ENCODE measurements around the gene CDC123.
A peak's percentile ranks its signal among the peaks of the same experiment; 100 is the strongest.
"Not testable (repeated sequence)": the region's sequence is repeated elsewhere in the genome, so short reads cannot be mapped to it uniquely, and the experiment has no call there.

The CDC123 gene

GRCh38 chr10:12193193-12193592 lies 2.8 kb upstream of the CDC123 start:
- DNase-seq = peak; percentile 42

- DNase-seq = peak; percentile 64
These were observed 1.2 kb upstream of the CDC123 start for GRCh38 chr10:12194752-12195271.

DNA sequence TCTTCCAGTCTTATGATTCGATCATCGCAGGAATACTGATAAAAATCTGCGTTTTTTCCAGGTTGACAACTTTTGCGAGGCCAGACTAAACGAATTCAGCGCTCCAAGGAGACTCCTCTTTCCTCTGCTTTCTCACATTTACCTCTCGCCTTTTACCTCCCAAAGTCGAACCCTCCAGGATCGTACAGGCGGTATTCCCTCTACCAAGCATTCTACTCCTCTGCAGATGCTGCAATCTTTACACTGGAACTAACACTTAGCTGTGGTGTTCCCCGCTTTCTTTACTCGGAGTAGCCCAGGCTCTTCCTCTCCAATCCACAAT lies 746 bp upstream of the CDC123 start:
- DNase-seq = no peak

DNA sequence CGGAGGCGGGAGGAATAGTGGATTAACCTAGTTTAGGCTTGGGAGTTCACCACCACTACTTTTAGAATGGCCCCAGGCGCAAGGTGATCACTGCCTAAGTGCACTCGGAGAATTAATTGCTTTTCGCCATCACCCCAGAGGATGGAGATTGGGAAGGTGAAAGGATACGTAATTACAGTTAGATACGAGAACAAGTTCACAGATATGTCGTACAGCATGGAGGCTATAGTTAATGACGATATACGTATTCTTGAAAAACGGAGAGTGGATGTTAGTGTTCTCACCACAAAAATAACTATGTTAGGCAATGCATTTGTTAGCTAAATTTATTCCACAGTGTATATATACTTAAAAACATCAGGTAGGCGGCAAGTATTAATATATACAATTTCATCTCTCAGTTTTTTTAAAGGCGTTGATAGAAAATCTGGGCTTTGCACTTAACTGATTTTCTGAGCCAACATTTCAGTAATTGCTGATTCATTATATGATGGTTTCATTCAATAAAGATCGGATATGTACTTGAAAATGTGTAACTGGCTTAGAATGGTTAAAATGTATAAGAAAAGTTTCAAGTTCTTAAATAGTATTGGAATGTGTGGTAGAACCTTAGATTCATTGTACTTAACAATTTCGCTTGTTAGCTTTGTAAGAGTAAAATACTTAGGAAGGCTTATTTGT lies 683 bp downstream of the CDC123 start:
- DNase-seq = no peak

- DNase-seq = peak; percentile 6
These were observed 2.2 kb downstream of the CDC123 start for GRCh38 chr10:12198156-12198555.

- no peak for DNase-seq
These were observed 4.9 kb downstream of the CDC123 start for GRCh38 chr10:12200850-12201249.

- no peak for DNase-seq
These were observed 5.6 kb downstream of the CDC123 start for GRCh38 chr10:12201543-12201942.

DNA sequence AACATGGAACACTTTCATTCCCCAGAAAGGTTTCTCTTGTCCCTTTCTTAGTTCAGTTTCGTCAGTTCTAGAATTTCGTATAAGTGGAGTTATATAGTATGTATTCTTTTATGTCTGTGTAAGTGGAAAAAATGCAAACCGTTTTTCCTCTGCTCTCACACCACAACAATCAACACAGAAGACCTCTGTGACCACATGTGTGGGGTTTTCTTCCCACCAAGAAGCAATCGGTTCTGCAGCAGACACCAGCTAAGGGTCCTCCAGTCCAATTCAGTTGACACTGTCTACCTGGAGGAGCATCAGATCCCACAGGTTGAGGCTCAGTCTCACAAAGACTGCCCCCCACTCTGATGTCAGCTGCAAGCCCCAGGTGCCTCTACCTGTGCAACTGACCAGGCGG lies 6.2 kb downstream of the CDC123 start:
- no peak for DNase-seq

- no peak for DNase-seq
These were observed 9.1 kb downstream of the CDC123 start for GRCh38 chr10:12205082-12205481.

- no peak for DNase-seq
These were observed 11.1 kb downstream of the CDC123 start for GRCh38 chr10:12207114-12207513.

DNA sequence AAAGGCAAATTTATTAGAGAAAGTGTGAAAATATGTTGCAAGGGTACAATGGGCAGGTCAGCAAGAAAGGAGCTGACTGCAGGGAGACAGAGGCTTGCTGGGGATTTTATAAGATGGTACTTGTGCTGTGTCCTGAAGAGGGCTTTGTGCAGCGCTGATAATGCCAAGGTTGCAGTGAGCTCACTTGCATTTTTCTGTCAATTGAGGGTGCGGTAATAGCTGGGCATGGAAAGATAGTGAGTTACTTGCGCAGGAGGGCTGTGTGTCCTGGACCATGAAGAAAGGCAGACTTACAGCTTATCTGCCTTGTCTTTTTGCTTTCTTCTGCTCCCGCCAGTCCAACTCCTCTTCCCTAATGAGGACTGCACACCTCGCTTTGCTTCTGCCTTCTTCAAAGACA lies 12.5 kb downstream of the CDC123 start:
- DNase-seq = no peak

DNA sequence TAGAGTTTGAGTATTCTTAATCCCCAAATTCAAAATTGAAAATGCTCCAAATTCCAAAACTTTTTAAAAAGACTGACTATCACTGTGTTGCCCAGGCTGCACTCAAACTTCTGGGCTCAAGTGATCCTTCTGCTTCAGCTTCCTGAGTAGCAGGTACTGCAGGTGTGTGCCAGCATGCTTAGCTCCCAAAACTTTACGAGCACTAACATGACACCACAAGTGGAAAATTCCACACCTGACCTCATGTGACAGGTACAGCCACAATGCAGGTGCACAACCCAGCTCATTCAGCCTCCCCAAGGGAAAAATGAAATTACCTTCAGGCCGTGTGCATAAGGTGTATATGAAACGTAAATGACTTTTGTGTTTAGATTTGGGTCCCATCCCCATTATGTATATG lies 16.5 kb downstream of the CDC123 start:
- no peak for DNase-seq

DNA sequence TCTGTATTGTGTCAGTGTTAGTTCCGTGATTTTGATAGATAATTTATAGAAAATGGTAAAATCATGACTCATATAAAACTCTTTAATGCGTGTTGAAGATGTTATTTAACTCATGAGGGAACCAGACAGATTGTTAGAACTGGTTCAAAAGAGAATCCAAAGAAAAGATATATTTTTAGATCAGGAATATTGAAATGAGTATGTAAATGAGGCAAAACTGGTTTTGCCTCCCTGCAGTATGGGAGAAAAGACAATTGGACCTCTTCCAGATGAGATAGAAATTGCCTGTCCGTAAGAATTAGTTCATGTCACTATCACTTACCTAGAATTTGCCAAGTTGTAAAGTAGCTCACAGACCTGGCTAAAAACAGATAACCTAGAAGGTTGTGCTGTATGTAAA lies 17.6 kb downstream of the CDC123 start:
- DNase-seq = no peak

DNA sequence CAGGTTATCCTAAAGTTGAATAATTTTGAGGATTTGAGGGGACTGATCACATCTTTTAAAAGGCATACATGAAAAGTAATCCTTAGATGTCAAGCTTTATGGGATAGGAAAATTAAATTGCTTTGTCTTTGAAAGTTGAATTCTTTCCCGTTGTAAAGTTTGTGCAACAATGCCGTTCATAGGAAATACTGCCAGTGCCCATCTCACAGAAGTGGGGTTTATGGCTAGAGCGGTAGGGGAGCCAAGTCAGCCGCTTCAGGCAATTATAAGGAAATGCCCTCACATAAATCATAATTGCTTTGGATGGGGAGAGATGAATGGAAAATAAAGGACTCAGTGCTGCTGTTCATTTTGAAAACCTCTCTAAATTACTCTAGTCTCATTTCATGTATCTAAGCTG lies 18.1 kb downstream of the CDC123 start:
- no peak for DNase-seq

- DNase-seq = peak; percentile 80
These were observed 18.8 kb downstream of the CDC123 start for GRCh38 chr10:12214763-12215218.

- no peak for DNase-seq
These were observed 23.0 kb downstream of the CDC123 start for GRCh38 chr10:12218991-12219390.

- peak; percentile 10 for DNase-seq
These were observed 25.6 kb downstream of the CDC123 start for GRCh38 chr10:12221323-12222298.

DNA sequence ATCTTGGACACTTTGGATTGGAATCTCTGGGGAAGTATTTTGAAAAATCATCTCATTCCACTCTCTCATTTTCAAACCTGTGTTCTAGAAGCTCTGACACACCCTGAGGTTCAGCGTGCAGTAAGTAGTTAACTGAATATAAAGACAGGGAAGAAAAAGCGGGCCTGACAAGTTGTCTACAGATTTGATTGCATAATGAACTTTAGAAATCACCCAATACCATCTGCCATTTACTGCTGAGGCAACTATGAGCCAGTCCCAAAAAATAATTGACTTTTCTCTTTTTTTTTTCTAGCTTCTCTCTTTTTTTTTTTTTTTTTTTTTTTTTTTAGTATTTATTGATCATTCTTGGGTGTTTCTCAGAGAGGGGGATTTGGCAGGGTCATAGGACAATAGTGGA lies 29.5 kb downstream of the CDC123 start:
- no peak for DNase-seq

DNA sequence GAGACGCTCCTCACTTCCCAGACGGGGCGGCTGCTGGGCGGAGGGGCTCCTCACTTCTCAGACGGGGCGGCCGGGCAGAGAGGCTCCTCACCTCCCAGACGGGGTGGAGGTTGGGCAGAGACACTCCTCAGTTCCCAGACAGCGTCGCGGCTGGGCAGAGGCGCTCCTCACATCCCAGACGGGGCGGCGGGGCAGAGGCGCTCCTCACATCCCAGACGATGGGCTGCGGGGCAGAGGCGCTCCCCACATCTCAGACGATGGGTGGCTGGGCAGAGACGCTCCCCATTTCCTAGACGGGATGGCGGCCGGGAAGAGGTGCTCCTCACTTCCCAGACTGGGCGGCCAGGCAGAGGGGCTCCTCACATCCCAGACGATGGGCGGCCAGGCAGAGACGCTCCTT lies 30.4 kb downstream of the CDC123 start:
- DNase-seq = not testable (repeated sequence)

- DNase-seq = no peak
These were observed 32.9 kb downstream of the CDC123 start for GRCh38 chr10:12228851-12229250.

DNA sequence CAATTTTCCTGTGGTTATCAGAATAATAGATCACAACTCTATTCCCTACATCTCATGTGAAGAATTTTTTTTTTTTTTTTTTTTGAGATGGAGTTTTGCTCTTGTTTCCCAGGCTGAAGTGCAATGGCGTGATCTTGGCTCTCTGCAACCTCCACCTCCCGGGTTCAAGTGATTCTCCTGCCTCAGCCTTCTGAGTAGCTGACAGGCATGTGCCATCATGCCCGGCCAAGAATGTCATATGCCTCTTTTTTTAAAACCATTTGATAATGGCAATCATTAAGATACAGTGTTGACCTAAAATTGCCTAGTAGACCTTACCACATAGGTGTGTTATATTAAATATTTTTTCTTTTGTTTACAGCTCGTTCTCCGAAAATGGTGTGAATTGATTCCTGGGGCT lies 38.7 kb downstream of the CDC123 start:
- not testable (repeated sequence) for DNase-seq

DNA sequence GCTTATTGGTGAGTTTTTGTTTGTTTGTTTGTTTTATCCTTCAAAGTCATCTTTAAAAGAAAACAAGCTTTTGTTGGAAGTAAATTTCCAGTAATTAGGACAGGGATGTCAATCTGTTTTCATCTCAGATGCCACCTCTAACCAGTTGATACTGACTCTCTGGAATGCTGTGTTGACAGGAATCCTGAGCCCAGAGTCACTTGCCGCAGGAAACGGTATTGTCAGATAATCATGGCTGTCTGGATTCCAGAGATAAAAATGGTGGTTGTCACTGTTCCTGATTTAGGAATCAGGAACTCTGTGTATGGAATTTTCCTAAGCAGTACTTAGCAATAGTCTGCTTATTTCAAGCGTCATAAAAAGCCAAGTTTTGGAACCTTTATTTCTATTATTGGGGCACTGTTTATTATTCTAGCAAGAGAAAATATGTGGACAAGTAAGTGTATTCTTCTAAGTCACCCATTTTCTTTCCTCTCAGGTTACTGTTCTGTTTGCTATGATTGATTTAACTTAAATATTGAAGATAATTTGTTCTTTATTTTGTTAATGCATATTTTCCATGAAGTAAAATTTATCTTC lies 39.2 kb downstream of the CDC123 start:
- DNase-seq = no peak

GRCh38 chr10:12235796-12236195 lies 39.8 kb downstream of the CDC123 start:
- no peak for DNase-seq

All from OCI-M1 (cell line).